ENCODE results near the gene SPINT1.
"Not testable (repeated sequence)": the region's sequence is repeated elsewhere in the genome, so short reads cannot be mapped to it uniquely, and the experiment has no call there.

SPINT1 gene

DNA sequence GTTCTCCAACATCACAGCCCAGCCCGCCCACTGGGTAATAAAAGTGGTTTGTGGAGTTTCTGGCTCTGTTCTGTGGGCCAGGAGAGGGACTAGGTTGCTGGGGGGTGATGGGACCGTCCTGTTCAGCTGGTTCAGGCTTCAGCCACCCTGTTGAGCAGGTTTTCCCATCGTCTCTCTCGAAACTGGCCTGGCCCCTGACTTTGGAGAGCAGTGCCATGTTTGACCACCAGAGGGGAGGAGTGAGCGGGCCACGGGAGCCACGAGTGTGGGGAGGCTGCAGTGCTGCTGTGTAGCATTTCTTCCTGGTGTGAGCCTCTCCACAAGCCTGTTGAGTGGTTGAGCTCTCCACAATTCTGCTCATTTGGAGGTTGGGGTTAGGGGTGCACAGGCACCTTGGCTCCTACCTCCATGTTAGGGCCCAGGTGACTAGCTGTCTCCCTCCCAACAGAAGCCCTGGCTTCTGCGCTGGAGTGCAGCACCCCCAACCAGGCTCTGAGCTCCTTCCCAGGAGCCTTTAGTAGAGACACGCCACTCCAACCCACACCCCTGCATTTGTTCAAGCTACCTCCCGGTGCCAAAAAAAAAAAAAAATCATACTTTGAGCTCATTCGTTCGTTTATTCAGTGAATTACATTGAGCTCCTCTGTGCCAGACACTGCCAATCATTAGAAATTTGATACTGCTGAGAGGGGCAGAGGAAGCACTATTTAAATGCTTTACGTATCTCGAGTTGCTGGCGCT is 13.9 kb downstream of the SPINT1 start:
- Histone ChIP-seq H3K4me3 (ENCODE audit: low read depth in 1 of 5, low read length in 5 of 5) (no peak overlapping the region), H3K27ac (ENCODE audit: low read depth, low read length) (no peak overlapping the region), H3K9me3 (ENCODE audit: control insufficient read depth in 5 of 5, low read length in 5 of 5) (no peaks in the 10 kb centered on the region), H3K27me3 (ENCODE audit: control insufficient read depth in 5 of 5, insufficient read depth in 4 of 5, low read length in 5 of 5) (peaks cover 0 to 11% (median 2%) of the 10 kb centered on the region in 5 donors), H3K36me3 (ENCODE audit: control insufficient read depth in 5 of 5, insufficient read depth in 5 of 5, low read length in 5 of 5) (no peaks in the 10 kb centered on the region), H3K4me1 (ENCODE audit: control insufficient read depth in 5 of 5, insufficient read depth in 5 of 5, low read length in 5 of 5) (peaks cover 0 to 6% (median 2%) of the 10 kb centered on the region in 5 donors), H3K9ac (ENCODE audit: low read length in 5 of 5) (no peak overlapping the region)

- Histone ChIP-seq H3K9ac (ENCODE audit: low read length in 5 of 5) (no peak overlapping the region), H3K4me1 (ENCODE audit: control insufficient read depth in 5 of 5, insufficient read depth in 5 of 5, low read length in 5 of 5) (peaks cover 0 to 6% (median 2%) of the 10 kb centered on the region in 5 donors), H3K9me3 (ENCODE audit: control insufficient read depth in 5 of 5, low read length in 5 of 5) (no peaks in the 10 kb centered on the region), H3K4me3 (ENCODE audit: low read depth in 1 of 5, low read length in 5 of 5) (no peak overlapping the region), H3K27ac (ENCODE audit: low read depth, low read length) (no peak overlapping the region), H3K36me3 (ENCODE audit: control insufficient read depth in 5 of 5, insufficient read depth in 5 of 5, low read length in 5 of 5) (no peaks in the 10 kb centered on the region), H3K27me3 (ENCODE audit: control insufficient read depth in 5 of 5, insufficient read depth in 4 of 5, low read length in 5 of 5) (peaks cover 0 to 11% (median 4%) of the 10 kb centered on the region in 5 donors)
Observed at GRCh38 chr15:40858706-40859105, 14.9 kb downstream of the SPINT1 start.

DNA sequence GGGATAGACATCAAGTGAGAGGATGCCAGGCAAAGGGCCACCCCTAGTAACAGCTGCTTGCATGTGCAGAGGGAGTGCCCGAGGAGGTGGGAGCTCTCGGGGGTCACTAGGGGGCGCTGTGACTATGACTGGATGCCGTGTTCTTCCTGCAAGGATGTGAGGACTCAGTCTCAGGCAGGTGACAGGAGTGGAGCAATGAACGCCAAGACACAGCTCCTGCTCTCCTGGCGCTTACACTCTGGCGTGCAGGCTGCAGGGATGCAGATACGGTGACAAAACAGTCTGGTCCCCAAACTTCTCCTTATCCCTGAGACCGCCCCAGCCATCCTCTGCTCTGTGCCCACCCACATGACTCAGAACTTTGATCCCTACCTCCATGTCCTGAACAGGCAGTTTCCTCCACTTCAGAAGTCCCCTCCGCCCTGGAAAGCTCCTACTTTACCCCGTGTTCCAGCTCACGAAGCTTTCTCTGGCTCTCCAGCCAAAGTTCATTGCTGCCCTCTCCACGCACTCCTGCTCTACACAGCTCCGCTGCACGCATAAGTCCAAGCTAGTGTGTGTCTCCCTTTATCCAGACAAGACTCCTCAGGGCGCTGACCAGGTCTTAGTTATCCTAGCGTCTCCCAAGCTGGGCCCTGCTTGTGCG is 15.5 kb downstream of the SPINT1 start:
- H3K9me3 ChIP-seq (ENCODE audit: control insufficient read depth in 5 of 5, low read length in 5 of 5) = no peaks in the 10 kb centered on the region
- H3K4me3 ChIP-seq (ENCODE audit: low read depth in 1 of 5, low read length in 5 of 5) = no peak overlapping the region
- H3K4me1 ChIP-seq (ENCODE audit: control insufficient read depth in 5 of 5, insufficient read depth in 5 of 5, low read length in 5 of 5) = peaks cover 0 to 6% (median 2%) of the 10 kb centered on the region in 5 donors
- no peak overlapping the region for H3K9ac ChIP-seq (ENCODE audit: low read length in 5 of 5)
- peaks cover 0 to 15% (median 7%) of the 10 kb centered on the region in 5 donors for H3K27me3 ChIP-seq (ENCODE audit: control insufficient read depth in 5 of 5, insufficient read depth in 4 of 5, low read length in 5 of 5)
- H3K27ac ChIP-seq (ENCODE audit: low read depth, low read length) = no peak overlapping the region
- no peaks in the 10 kb centered on the region for H3K36me3 ChIP-seq (ENCODE audit: control insufficient read depth in 5 of 5, insufficient read depth in 5 of 5, low read length in 5 of 5)

DNA sequence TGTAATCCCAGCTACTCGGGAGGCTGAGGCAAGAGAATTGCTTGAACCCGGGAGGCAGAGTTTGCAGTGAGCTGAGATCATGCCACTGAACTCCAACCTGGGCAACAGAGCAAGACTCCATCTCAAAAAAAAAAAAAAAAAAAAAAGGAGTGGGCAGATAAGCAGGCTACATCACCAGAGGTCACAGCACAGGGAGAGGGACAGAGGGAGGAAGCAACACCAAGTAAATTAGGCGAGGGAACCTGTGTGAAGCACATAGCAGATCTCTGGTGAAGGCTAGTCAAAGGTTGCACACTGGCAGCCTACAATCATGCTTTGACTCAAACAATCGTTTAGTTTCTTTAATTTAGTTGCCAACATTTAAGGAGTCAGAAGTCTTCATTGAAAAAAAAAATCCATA is 17.3 kb downstream of the SPINT1 start:
- not testable (repeated sequence) for H3K9ac ChIP-seq (ENCODE audit: low read length in 5 of 5); H3K4me1 ChIP-seq (ENCODE audit: control insufficient read depth in 5 of 5, insufficient read depth in 5 of 5, low read length in 5 of 5); H3K27ac ChIP-seq (ENCODE audit: low read depth, low read length); H3K9me3 ChIP-seq (ENCODE audit: control insufficient read depth in 5 of 5, low read length in 5 of 5); H3K36me3 ChIP-seq (ENCODE audit: control insufficient read depth in 5 of 5, insufficient read depth in 5 of 5, low read length in 5 of 5); H3K4me3 ChIP-seq (ENCODE audit: low read depth in 1 of 5, low read length in 5 of 5)
- peaks cover 0 to 19% (median 7%) of the 10 kb centered on the region in 5 donors for H3K27me3 ChIP-seq (ENCODE audit: control insufficient read depth in 5 of 5, insufficient read depth in 4 of 5, low read length in 5 of 5)

DNA sequence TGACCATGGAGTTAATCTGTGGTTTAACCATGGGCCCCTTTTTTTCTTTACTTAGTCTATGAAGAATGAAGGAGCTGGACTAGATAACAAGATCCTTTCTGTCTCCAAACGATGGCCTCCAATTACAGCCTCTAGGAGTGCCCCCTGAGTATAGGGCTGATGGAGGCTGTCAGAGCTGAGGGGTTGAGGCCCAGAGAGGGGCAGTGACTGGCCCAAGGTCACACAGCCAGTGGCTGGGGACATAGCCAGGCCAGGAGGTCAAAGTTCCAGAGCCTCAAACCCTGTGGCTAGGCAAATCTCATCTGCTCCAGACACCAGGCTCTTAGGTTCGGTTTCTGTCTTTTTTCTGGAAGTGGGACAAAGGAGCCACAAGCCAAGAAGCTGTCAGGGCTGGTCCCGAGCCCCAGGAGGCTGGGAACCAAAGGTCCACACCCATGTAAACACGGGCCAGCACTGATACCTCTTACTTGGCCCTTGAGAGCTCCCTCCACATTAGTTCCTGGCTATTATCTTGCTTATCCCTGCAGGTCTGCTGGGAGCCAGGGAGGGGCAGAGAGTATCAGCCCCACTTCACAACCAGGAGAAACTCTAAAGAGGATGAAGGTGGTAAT is 19.9 kb downstream of the SPINT1 start:
- H3K4me3 ChIP-seq (ENCODE audit: low read depth in 1 of 5, low read length in 5 of 5) = no peak overlapping the region
- no peaks in the 10 kb centered on the region for H3K4me1 ChIP-seq (ENCODE audit: control insufficient read depth in 5 of 5, insufficient read depth in 5 of 5, low read length in 5 of 5)
- no peaks in the 10 kb centered on the region for H3K36me3 ChIP-seq (ENCODE audit: control insufficient read depth in 5 of 5, insufficient read depth in 5 of 5, low read length in 5 of 5)
- no peaks in the 10 kb centered on the region for H3K9me3 ChIP-seq (ENCODE audit: control insufficient read depth in 5 of 5, low read length in 5 of 5)
- no peak overlapping the region for H3K27ac ChIP-seq (ENCODE audit: low read depth, low read length)
- H3K9ac ChIP-seq (ENCODE audit: low read length in 5 of 5) = no peak overlapping the region
- peaks cover 0 to 17% (median 7%) of the 10 kb centered on the region in 5 donors for H3K27me3 ChIP-seq (ENCODE audit: control insufficient read depth in 5 of 5, insufficient read depth in 4 of 5, low read length in 5 of 5)

GRCh38 chr15:40867199-40867598 is 23.4 kb downstream of the SPINT1 start:
- H3K9me3 ChIP-seq (ENCODE audit: control insufficient read depth in 5 of 5, low read length in 5 of 5) = no peaks in the 10 kb centered on the region
- no peak overlapping the region for H3K27ac ChIP-seq (ENCODE audit: low read depth, low read length)
- peaks cover 0 to 9% (median 6%) of the 10 kb centered on the region in 5 donors for H3K4me1 ChIP-seq (ENCODE audit: control insufficient read depth in 5 of 5, insufficient read depth in 5 of 5, low read length in 5 of 5)
- no peaks in the 10 kb centered on the region for H3K36me3 ChIP-seq (ENCODE audit: control insufficient read depth in 5 of 5, insufficient read depth in 5 of 5, low read length in 5 of 5)
- H3K27me3 ChIP-seq (ENCODE audit: control insufficient read depth in 5 of 5, insufficient read depth in 4 of 5, low read length in 5 of 5) = peaks cover 0 to 12% (median 7%) of the 10 kb centered on the region in 5 donors
- H3K4me3 ChIP-seq (ENCODE audit: low read depth in 1 of 5, low read length in 5 of 5) = no peak overlapping the region
- no peak overlapping the region for H3K9ac ChIP-seq (ENCODE audit: low read length in 5 of 5)

- Histone ChIP-seq H3K4me3 (ENCODE audit: low read depth in 1 of 5, low read length in 5 of 5) (no peak overlapping the region), H3K27me3 (ENCODE audit: control insufficient read depth in 5 of 5, insufficient read depth in 4 of 5, low read length in 5 of 5) (peaks cover 5 to 15% (median 10%) of the 10 kb centered on the region in 5 donors), H3K27ac (ENCODE audit: low read depth, low read length) (no peak overlapping the region), H3K36me3 (ENCODE audit: control insufficient read depth in 5 of 5, insufficient read depth in 5 of 5, low read length in 5 of 5) (no peaks in the 10 kb centered on the region), H3K9ac (ENCODE audit: low read length in 5 of 5) (no peak overlapping the region), H3K9me3 (ENCODE audit: control insufficient read depth in 5 of 5, low read length in 5 of 5) (no peaks in the 10 kb centered on the region), H3K4me1 (ENCODE audit: control insufficient read depth in 5 of 5, insufficient read depth in 5 of 5, low read length in 5 of 5) (peaks cover 0 to 21% (median 19%) of the 10 kb centered on the region in 5 donors)
Observed at GRCh38 chr15:40869686-40870085, 25.8 kb downstream of the SPINT1 start.

DNA sequence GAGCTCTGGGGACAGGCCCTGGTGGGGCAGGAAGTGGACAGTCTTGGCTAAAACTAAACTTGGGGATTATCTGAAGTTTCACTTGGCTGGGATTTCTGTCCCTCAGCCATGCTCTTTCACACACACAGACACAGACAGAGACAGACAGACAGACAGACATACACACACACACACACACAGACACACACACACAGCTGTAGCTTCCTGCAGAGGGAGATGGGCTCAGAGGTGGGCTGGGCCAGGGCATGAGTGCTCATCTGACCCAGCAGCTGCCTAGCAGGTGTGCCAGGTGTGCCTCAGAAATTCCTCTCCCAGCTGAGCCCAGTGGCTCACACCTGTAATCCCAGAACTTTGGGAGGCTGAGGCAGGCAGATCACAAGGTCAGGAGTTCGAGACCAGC is 26.9 kb downstream of the SPINT1 start:
- H3K4me3 ChIP-seq (ENCODE audit: low read depth in 1 of 5, low read length in 5 of 5) = no peak overlapping the region
- no peak overlapping the region for H3K27ac ChIP-seq (ENCODE audit: low read depth, low read length)
- H3K9ac ChIP-seq (ENCODE audit: low read length in 5 of 5) = no peak overlapping the region
- peaks cover 5 to 15% (median 10%) of the 10 kb centered on the region in 5 donors for H3K27me3 ChIP-seq (ENCODE audit: control insufficient read depth in 5 of 5, insufficient read depth in 4 of 5, low read length in 5 of 5)
- no peaks in the 10 kb centered on the region for H3K9me3 ChIP-seq (ENCODE audit: control insufficient read depth in 5 of 5, low read length in 5 of 5)
- peaks cover 0 to 21% (median 19%) of the 10 kb centered on the region in 5 donors for H3K4me1 ChIP-seq (ENCODE audit: control insufficient read depth in 5 of 5, insufficient read depth in 5 of 5, low read length in 5 of 5)
- H3K36me3 ChIP-seq (ENCODE audit: control insufficient read depth in 5 of 5, insufficient read depth in 5 of 5, low read length in 5 of 5) = no peaks in the 10 kb centered on the region

DNA sequence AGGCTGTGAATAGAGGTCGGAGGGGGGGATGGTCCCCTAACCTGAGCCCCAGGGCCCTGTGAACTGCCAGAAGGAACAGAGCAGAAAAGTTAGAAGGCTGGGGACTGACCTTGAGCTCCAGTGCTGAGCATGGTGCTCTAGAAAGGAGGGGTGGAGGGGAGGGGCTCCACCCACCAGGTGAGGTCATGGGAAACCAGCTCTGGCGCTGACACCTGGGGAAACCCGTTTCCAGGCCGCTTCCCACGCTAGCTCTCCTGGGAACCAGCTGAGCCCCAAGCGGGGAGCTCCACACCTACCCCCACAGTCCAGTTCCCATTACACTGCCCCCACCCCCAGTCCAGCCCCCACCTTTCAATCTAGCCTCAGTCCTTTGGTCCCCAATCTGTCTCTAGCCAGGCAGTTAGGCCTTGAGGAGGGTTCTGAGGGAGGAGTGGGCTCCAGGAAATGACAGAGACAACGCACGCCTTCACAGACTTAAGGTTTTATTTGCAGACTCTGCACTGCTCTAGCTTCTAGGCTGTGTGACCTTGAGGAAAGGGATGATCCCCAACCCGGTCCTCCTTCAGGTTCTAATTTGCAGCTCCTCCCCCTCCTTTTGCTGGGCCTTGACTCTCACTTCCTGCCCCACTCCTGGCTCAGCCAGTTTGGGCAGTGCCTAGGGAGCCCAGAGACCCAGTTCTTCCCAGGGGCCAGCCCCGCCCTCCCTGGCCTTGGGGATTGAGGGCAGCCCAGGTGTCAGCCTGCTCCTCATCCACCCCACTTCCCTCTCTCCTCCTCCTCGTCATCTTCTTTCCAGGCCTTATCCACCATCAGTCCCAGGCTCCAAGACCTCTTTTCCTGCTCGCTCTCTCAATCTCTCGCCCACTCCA is 28.1 kb downstream of the SPINT1 start:
- peaks cover 0 to 21% (median 19%) of the 10 kb centered on the region in 5 donors for H3K4me1 ChIP-seq (ENCODE audit: control insufficient read depth in 5 of 5, insufficient read depth in 5 of 5, low read length in 5 of 5)
- H3K36me3 ChIP-seq (ENCODE audit: control insufficient read depth in 5 of 5, insufficient read depth in 5 of 5, low read length in 5 of 5) = no peaks in the 10 kb centered on the region
- H3K27ac ChIP-seq (ENCODE audit: low read depth, low read length) = no peak overlapping the region
- H3K9ac ChIP-seq (ENCODE audit: low read length in 5 of 5) = no peak overlapping the region
- no peaks in the 10 kb centered on the region for H3K9me3 ChIP-seq (ENCODE audit: control insufficient read depth in 5 of 5, low read length in 5 of 5)
- H3K27me3 ChIP-seq (ENCODE audit: control insufficient read depth in 5 of 5, insufficient read depth in 4 of 5, low read length in 5 of 5) = peaks cover 5 to 15% (median 9%) of the 10 kb centered on the region in 5 donors
- no peak overlapping the region for H3K4me3 ChIP-seq (ENCODE audit: low read depth in 1 of 5, low read length in 5 of 5)

Data from subcutaneous abdominal adipose tissue (tissue), 5 donors.